Suprapubic skin (tissue), 4 donors: ENCODE results near the gene DAAM1. TPM values are rescaled to one million over a fixed set of nuclear protein-coding genes. Genes with fewer than 3 reads are reported as not detected.

ENCODE experiments used
- DNase-seq, 2 donors: peaks; one replicate each; pipeline ENCODE4 v3.0.0-alpha.2; 2019; ENCODE audit warnings: low spot score in 2 of 2
- H3K27ac ChIP-seq: fragments of 200-600 bp; sonication (generic); one replicate; pipeline ENCODE4 v1.5.1; 2019
- H3K27me3 ChIP-seq: fragments of 200-600 bp; sonication (generic); one replicate; pipeline ENCODE4 v1.5.1; 2019
- H3K36me3 ChIP-seq: fragments of 200-600 bp; sonication (generic); one replicate; pipeline ENCODE4 v1.5.1; 2019
- H3K4me1 ChIP-seq: fragments of 200-600 bp; sonication (generic); one replicate; pipeline ENCODE4 v1.5.1; 2019
- H3K4me3 ChIP-seq: fragments of 200-600 bp; sonication (generic); one replicate; pipeline ENCODE4 v1.5.1; 2019; ENCODE audit warnings: mild to moderate bottlenecking
- H3K9me3 ChIP-seq: fragments of 200-600 bp; sonication (generic); one replicate; pipeline ENCODE4 v1.5.1; 2019
- EP300 ChIP-seq: sonication (generic); formaldehyde crosslinking; IDR thresholded peaks from one replicate; pipeline ENCODE4 v1.6.1; 2017; ENCODE audit warnings: antibody characterized with exemption
- POLR2A ChIP-seq, 2 donors: fragments of 450-650 bp; IDR thresholded peaks; one replicate each; pipeline ENCODE4 v1.6.1; 2017; ENCODE audit warnings: antibody characterized with exemption in 2 of 2, mild to moderate bottlenecking in 2 of 2, moderate library complexity in 2 of 2
- POLR2AphosphoS5 ChIP-seq, 3 donors: sonication (generic); formaldehyde crosslinking; IDR thresholded peaks; one replicate each; pipeline ENCODE4 v1.6.1; 2017; ENCODE audit warnings: antibody characterized with exemption in 3 of 3
- WGBS: methylation state at CpG from one replicate; pipeline ENCODE4 v1.1.5; 2018; 5-methylcytosine and 5-hydroxymethylcytosine counted together
- total RNA-seq, 4 donors: library from RNA; depleted of rRNA; stranded (reverse); fragments of >200 nt; gene quantifications; one replicate each; pipeline ENCODE4 v1.1.0, GENCODE V29; 2016
- TF ChIP-seq, protein P1 (sequence below), 2 donors: fragments of 200-600 bp in 1 of 2; fragments of 450-650 bp in 1 of 2; sonication (generic) in 1 of 2; IDR thresholded peaks; one replicate each; pipeline ENCODE4 v1.5.1; 2016 to 2019; ENCODE audit warnings: antibody characterized with exemption in 2 of 2, mild to moderate bottlenecking in 1 of 2, moderate library complexity in 1 of 2

The DAAM1 gene
- total RNA-seq, 4 donors from 2014 or later: 103 to 196 (median 171) TPM

GRCh38 chr14:59297071-59297776, 108.8 kb downstream of the DAAM1 start:
- no peaks in the 10 kb centered on the region for H3K9me3 ChIP-seq
- no peak overlapping the region for H3K4me3 ChIP-seq
- H3K27ac ChIP-seq: no peak overlapping the region
- H3K4me1 ChIP-seq: peaks cover 35% of the 10 kb centered on the region
- DNase-seq: no peak
- no peak for TF ChIP-seq POLR2AphosphoS5 (IDR thresholded peaks at IDR 0.05)
- 64% methylated on average over 5 of the region's 5 CpGs for WGBS
- H3K36me3 ChIP-seq: peaks cover 2% of the 10 kb centered on the region
- no peaks in the 10 kb centered on the region for H3K27me3 ChIP-seq

DNA sequence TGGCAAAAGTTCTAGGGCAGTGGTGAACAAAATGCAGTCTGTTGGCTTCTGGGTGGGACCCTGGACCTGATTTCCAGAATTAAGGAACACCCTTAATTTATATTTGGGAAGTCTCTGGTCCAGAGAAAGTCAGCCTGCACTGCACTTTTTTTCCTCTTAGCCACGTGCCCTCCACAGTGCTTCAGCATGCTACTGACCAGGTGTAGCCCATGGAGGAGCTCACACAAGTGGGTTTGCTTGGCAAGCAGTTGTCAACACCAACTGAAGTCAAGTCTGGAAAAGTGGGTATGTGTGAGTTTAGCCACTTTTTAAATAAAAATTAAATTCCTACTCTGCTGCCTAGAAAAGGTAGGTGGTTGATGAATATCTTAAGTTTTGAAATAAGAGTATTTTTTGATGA, 111.3 kb downstream of the DAAM1 start:
- H3K9me3 ChIP-seq: no peaks in the 10 kb centered on the region
- peaks cover 21% of the 10 kb centered on the region for H3K4me1 ChIP-seq
- WGBS: 100% methylated on average over 1 of the region's 1 CpG
- no peak for DNase-seq
- no peak for TF ChIP-seq POLR2A (IDR thresholded peaks at IDR 0.05)
- TF ChIP-seq, protein P1, sequence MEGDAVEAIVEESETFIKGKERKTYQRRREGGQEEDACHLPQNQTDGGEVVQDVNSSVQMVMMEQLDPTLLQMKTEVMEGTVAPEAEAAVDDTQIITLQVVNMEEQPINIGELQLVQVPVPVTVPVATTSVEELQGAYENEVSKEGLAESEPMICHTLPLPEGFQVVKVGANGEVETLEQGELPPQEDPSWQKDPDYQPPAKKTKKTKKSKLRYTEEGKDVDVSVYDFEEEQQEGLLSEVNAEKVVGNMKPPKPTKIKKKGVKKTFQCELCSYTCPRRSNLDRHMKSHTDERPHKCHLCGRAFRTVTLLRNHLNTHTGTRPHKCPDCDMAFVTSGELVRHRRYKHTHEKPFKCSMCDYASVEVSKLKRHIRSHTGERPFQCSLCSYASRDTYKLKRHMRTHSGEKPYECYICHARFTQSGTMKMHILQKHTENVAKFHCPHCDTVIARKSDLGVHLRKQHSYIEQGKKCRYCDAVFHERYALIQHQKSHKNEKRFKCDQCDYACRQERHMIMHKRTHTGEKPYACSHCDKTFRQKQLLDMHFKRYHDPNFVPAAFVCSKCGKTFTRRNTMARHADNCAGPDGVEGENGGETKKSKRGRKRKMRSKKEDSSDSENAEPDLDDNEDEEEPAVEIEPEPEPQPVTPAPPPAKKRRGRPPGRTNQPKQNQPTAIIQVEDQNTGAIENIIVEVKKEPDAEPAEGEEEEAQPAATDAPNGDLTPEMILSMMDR (IDR thresholded peaks at IDR 0.05): no peak
- no peak for TF ChIP-seq EP300
- TF ChIP-seq POLR2AphosphoS5 (IDR thresholded peaks at IDR 0.05): no peak
- no peak overlapping the region for H3K4me3 ChIP-seq
- H3K27me3 ChIP-seq: no peaks in the 10 kb centered on the region
- H3K27ac ChIP-seq: no peak overlapping the region
- no peaks in the 10 kb centered on the region for H3K36me3 ChIP-seq

- Histone ChIP-seq H3K36me3 (no peaks in the 10 kb centered on the region), H3K27ac (no peak overlapping the region), H3K9me3 (no peaks in the 10 kb centered on the region), H3K4me1 (peaks cover 23% of the 10 kb centered on the region), H3K27me3 (no peaks in the 10 kb centered on the region), H3K4me3 (no peak overlapping the region)
- TF ChIP-seq, protein P1 (IDR thresholded peaks at IDR 0.05): no peak
- TF ChIP-seq EP300 (no peak), POLR2A (IDR thresholded peaks at IDR 0.05) (no peak), POLR2AphosphoS5 (IDR thresholded peaks at IDR 0.05) (no peak)
- WGBS: 84% methylated on average over 6 of the region's 6 CpGs
- DNase-seq: no peak
These were observed 112.9 kb downstream of the DAAM1 start for GRCh38 chr14:59301354-59301753.

GRCh38 chr14:59302313-59302712, 113.8 kb downstream of the DAAM1 start:
- 97% methylated on average over 2 of the region's 2 CpGs for WGBS

DNA sequence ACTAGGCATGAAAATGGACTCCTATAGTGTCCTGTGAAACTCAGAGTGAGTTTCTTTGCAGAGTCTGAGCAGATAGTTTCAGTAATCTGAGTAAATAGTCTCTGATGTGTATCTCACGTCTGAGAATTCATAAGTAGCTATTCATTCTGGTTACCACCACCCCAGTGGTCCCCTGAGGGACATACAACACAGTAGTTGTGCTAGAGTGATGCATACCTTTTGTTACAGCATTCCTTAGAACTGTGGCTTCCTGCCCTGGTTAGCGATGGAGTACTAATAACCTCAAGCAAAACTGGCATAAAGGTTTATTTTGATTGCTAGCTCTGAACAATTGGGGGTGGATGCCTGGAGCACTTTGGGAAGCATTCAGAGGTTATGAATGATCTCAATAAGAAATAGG, 114.7 kb downstream of the DAAM1 start:
- WGBS: 55% methylated on average over 2 of the region's 2 CpGs
- TF ChIP-seq POLR2A (IDR thresholded peaks at IDR 0.05): no peak
- no peak for TF ChIP-seq EP300
- TF ChIP-seq, protein P1 (IDR thresholded peaks at IDR 0.05): no peak
- no peak for TF ChIP-seq POLR2AphosphoS5 (IDR thresholded peaks at IDR 0.05)
- Histone ChIP-seq H3K9me3 (no peaks in the 10 kb centered on the region), H3K27me3 (no peaks in the 10 kb centered on the region), H3K4me1 (peaks cover 25% of the 10 kb centered on the region), H3K27ac (no peak overlapping the region), H3K4me3 (no peak overlapping the region), H3K36me3 (no peaks in the 10 kb centered on the region)
- no peak for DNase-seq

More at GRCh38 chr14:59302313-59302712, 113.8 kb downstream of the DAAM1 start:
- no peaks in the 10 kb centered on the region for H3K9me3 ChIP-seq
- DNase-seq: no peak
- H3K36me3 ChIP-seq: no peaks in the 10 kb centered on the region
- H3K4me1 ChIP-seq: peaks cover 24% of the 10 kb centered on the region
- no peaks in the 10 kb centered on the region for H3K27me3 ChIP-seq
- TF ChIP-seq POLR2A (IDR thresholded peaks at IDR 0.05) (no peak), POLR2AphosphoS5 (IDR thresholded peaks at IDR 0.05) (no peak), EP300 (no peak)
- TF ChIP-seq, protein P1 (IDR thresholded peaks at IDR 0.05): no peak
- H3K27ac ChIP-seq: no peak overlapping the region
- no peak overlapping the region for H3K4me3 ChIP-seq
